Stimulated activated CD8-positive, alpha-beta memory T cell treated with anti-CD3 and anti-CD28 coated beads, Interleukin-7, amount 100 ng/mL, for 24 hours (primary cell): ENCODE data around the gene AKR7A3.
"Not testable (repeated sequence)": the region's sequence is repeated elsewhere in the genome, so short reads cannot be mapped to it uniquely, and the experiment has no call there.

Experiments used
- DNase-seq: peaks from one replicate; pipeline ENCODE4 v3.0.0-alpha.2; 2020; ENCODE audit warnings: low read depth

AKR7A3 gene

DNA sequence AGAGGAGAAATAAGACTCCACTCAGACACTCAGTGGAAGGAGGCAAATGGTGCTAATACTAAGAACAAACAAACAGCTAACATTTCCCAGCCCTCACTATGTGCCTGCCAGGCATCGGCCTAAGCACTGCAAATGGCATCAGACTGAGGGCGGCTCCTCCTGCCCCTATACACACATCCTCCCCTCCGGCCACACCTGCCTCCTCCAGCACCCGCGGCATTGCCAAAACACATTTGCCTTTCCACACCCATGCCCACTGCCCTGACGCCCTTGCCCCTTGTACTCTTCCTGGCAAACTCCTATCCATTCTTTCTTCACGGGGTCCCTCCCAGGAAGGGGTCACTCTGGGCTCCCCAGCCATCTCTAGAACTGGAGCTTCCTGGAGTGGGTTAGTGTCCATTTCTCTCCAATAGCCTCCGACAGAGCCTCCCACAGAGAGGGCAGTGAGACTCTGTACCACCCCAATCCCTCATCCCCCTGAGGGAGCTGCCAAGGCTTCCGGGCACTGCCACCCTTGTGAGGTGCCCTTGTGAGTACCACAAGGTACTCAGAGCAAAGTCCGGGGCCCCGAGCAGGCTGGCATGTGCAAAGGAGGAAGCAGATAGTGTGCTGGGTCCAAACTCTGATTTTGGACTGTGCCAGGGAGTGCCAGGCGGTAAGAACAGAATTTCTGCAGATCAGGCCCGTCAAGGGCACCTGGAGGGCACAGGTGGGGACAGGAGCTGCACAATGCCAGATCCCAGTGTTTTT is 959 bp downstream of the AKR7A3 start:
- no peak for DNase-seq

DNA sequence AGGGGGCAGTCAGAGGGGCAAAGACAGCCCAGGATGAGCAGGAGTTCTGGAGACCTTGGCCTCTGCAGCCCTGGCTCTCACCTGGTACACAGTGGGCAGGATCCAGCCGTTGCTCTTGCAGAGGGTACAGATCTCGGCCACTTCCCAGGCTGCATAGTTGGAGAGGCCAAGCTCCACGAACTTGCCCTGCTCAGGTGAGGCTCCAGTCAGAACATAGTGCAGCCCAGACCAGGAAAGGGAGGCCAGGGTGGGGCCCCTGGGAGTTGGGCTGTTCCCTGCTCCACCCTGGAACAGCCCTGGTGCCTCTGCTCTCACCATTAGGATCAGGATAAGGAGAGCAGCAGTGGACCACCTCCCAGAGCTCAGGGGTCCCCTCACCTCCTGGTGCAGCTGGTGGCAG is 2.8 kb downstream of the AKR7A3 start:
- DNase-seq: not testable (repeated sequence)

DNA sequence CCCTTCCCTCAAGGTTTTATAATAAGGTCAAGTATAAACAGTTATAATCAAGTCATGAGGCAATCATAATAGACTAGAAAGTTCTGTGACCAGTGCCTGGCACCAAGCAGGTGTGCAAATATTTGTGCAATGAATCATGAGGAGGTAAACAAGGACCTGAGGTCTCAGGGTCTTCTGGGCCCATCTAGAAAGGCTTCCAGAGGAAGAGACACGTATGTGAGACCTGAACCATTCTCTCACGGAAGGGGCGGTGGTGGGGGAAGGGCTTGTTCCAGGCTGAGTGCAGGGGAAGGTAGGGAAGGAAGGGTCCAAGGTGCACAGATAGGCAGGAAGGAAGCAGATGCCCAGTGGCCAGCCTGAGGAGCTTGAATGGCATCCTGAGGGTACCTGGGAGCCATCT is 3.2 kb downstream of the AKR7A3 start:
- not testable (repeated sequence) for DNase-seq

DNA sequence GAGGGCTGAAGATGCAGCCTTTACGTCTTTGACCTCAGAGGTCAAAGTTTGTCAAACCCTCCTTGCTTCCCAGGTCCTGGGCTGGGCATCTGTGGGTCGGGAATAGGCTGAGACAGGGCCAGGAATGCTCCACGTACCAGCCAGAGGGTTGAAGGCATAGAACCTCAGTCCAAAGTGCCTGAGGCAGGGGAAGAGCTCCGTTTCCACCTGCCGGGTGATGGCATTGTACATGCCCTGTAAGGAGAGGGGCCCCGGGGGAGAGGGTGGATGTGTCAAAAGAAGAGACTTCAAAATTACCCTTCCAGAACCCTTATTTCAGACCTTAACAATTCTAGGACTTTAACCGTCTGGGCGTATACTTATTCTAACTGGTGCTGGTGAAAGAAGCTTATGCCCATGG is 3.7 kb downstream of the AKR7A3 start:
- no peak for DNase-seq

DNA sequence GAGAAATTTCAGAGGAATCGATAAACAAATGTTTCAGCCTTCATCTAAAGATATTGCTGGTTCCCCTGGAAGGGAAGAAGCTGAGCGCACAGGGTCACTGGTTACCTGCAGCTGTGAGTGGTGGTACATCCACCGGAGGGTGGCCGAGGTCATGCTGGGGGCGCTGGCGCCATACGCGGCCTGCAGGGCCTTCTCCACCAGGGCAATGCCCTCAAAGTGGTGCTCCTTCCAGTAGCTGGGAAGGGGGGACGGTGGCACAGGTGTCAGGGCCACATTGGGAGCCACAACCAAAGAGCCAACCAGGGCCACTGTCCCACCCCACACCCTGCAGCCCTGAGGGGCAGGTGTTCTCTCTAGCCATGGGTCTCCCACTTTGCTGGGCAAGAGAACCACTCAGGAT is 4.7 kb downstream of the AKR7A3 start:
- no peak for DNase-seq

DNA sequence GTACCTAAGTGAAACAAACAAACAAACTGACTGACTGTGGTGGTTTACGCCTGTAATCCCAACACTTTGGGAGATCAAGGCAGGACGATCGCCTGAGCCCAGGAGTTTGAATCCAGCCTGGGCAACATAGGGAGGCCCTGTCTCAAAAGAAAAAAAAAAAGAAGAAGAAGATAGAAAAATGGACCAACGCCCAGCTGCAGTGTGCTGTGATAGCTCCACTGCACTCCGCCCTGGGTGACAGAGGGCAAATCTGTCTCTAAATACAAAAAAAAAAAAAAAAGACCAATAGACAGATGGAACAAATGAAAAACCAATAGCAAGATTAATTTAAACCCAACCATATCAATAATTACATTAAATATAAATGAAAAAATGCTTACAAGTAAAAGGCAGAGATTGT is 13.9 kb downstream of the AKR7A3 start:
- no peak for DNase-seq

DNA sequence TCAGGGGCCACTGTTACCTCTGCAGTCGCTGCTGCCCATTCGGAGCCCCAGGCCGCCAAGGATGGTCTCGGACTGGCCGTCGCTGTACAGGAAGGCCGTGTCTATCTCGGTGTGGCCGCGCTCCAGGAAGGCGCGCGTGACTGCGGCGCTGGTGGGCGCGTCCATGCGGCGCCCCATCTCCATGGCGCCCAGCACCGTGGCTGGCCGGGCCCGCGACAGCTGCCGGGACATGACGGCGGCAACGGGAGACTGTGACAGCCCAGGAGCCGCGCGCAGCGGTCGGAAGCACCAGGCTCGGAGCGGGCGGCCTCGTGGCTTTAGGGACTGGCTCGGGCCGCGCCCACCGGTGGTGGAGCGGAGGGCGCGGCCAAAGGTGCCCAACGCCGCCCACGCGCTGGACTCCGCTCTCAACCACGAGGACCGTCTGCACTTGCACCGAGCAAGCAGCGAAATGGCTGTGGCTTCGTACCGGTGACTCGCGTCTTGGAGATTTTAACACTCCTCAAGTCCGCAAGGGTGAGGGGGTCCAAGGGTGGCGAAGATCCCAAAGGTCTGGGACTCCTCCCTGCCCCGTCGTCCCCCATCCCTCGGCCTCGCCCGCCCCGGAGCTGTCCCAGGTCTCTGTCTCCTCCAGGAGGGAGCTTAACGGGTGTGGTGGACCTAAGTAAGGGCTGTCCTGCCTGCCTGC is 14.6 kb downstream of the AKR7A3 start:
- not testable (repeated sequence) for DNase-seq

DNA sequence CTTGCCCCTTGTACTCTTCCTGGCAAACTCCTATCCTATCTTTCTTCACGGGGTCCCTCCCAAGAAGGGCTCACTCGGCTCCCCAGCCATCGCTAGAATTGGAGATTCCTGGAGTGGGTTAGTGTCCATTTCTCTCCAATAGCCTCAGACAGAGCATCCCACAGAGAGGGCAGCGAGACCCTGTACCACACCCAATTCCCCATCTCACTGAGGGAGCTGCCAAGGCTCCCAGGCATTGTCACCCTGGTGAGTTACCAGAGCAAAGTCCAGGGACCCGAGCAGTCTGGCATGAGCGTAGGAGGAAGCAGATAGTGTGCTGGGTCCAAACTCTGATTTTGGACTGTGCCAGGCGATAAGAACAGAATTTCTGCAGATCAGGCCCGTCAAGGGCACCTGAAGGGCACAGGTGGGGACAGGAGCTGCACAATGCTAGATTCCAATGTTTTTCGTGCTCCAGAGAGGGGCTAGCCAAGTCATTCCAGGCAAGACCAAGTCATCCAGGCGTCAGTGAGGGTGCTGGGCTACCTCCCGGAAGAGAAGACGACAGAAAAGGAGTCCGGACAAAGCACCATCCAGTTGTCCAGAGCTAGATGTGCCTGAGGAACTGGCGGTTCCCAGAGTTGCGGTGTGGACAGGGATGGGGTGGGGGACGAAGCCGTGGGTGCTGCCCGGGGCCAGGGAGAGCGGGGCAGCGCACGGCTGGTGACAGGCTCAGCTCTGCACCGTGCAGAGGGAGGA is 15.3 kb downstream of the AKR7A3 start:
- DNase-seq: no peak

DNA sequence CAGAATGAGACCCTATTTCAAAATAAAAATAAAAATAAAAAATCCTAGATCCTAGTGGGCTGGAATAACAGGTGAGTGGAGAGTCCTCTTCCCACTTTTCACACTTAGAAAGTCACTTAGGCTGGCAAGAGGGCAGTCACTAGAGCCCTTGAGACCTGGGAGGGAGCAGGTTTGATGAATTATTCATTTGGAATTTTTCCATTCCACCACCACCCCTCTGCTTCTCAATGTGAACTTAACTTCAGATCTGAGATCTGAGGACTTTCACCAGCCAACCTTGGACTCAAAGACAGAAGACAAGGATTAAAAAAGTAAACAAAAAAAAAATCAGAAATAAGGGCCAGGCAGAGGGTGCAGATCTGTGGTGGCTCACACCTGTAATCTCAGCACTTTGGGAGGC is 16.5 kb downstream of the AKR7A3 start:
- DNase-seq: no peak

DNA sequence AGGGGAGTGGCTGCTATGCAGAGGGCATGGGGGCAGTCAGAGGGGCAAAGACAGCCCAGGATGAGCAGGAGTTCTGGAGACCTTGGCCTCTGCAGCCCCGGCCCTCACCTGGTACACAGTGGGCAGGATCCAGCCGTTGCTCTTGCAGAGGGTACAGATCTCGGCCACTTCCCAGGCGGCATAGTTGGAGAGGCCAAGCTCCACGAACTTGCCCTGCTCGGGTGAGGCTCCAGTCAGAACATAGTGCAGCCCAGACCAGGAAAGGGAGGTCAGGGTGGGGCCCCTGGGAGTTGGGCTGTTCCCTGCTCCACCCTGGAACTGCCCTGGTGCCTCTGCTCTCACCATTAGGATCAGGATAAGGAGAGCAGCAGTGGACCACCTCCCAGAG is 18.2 kb downstream of the AKR7A3 start:
- not testable (repeated sequence) for DNase-seq

DNA sequence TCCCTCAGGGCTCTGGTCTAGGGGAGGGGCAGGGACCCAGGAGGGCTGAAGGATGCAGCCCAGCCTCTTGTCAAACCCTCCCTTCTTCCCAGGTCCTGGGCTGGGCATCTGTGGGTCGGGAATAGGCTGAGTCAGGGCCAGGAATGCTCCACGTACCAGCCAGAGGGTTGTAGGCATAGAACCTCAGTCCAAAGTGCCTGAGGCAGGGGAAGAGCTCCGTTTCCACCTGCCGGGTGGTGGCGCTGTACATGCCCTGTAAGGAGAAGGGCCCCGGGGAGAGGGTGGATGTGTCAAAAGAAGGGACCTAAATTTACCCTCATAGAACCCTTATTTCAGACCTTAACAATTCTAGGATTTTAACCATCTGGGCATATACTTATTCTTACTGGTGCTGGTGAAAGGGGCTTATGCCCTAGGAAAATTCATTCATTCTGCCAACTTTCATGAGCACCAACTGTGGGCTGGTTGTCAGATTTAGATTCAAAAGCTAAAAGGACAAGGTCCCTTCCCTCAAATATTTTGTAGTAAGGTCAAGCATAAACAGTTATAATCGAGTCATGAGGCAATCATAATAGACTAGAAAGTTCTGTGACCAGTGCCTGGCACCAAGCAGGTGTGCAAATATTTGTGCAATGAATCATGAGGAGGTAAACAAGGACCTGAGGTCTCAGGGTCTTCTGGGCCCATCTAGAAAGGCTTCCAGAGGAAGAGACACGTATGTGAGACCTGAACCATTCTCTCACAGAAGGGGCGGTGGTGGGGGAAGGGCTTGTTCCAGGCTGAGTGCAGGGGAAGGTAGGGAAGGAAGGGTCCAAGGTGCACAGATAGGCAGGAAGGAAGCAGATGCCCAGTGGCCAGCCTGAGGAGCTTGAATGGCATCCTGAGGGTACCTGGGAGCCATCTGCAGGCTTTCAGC is 18.9 kb downstream of the AKR7A3 start:
- DNase-seq: not testable (repeated sequence)

DNA sequence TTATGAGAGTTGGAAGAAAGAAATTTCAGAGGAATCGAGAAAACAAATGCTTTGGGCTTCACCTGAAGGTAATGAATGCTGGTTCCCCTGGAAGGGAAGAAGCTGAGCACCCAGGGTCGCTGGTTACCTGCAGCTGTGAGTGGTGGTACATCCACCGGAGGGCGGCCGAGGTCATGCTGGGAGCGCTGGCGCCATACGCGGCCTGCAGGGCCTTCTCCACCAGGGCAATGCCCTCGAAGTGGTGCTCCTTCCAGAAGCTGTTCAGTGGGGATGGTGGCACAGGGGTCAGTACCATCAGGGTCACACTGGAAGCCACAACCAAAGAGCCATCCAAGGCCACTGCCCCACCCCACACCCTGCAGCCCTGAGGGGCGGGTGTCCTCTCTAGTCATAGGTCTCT is 20.1 kb downstream of the AKR7A3 start:
- DNase-seq: no peak

DNA sequence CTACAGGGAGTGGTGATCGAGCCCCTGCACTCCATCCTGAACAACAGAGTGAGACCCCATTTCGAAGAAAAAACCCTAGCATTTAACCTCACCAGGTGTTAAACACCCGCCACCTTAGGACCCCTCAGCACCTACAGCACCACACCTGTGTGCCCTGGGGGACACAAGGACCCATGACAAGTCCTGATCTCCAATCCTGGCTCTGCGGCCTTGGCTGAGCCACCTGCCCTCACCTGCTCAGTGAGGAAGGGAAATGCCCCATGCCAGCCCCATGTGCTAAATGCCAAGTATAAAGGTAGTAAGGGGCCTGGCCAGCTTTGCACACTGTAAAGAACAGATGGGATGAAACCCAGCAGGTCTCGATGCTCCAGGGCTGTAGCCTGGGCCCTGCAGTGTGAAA is 25.8 kb downstream of the AKR7A3 start:
- DNase-seq: no peak

DNA sequence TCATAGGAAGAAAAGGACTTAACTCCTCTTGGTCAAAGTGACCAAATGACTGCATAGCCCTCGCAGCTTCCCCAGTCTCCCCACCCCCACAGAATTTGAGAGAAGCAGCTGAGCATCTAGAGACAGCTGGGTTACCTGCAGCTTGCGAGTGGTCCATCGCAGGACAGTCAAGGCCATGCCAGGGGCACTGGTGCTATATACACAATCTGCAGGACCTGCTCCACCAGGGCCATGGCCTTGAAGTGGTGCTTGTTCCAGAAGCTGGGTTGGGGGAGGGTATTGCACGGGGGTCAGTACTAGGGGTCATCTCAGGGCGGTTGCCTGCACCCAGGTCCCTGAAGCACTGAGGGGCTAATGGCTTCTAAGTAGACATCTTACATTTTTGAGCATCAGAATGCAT is 26.5 kb downstream of the AKR7A3 start:
- no peak for DNase-seq

DNA sequence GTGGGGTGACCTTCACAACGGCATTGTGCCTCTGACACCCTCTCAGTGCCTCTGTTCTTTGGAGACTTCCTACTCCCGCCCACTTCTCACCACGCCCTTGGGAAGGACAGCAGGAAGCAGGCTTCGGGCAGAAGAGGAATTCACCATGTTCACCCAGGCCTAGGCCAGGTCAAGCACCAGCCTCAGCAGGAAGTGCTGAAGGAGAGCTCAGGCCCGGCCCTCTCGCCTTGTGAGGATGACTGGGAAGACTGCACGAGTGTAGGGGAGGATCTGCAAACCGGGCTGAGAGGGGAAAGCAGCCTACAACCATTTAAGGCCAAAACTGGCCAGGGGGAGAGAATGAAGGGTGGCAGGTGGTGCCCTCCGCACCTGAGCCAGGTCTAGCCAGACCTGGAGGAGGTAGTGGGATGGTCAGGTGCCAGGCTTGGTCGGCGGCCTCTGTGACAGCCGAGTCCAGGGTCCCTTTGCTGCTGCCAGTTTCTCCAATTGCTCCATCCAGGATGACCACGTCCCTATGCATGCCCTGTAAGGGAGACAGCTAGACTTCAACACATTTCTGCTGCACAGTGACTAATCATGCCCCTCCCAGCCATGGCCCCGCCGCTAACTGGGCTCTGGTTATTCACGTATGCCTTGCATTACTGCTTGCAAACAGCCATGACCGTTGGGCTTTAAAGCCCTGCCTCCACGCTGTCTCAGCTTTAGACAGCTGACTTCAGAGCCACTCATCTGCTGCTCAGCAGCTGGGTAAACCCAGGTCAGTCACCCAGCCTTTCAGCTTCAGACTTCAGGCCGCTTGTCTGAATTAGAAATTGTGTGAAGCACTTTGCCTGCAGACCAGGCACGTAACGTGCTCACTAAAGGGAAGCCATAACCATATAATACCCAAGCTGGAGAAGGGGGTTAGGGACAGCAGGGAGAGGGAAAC is 28.1 kb downstream of the AKR7A3 start:
- no peak for DNase-seq

DNA sequence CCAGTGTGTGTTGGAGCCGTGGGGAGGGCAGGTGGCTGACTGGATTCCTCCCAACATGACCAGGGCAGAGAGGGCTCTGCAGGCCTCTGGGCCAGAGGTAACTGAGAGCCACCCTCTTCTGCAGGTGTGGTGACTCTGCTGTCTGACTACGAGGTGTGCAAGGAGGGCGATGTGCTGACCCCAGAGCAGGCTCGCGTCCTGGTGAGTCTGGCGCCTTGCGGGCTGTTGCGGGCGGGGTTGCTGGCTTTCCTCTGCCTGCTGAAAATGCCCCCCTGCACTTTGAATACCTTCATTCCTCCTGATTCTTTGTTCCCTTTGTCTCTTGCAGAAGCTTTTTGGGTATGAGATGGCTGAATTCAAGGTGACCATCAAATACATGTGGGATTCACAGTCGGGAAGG is 30.2 kb downstream of the AKR7A3 start:
- no peak for DNase-seq

DNA sequence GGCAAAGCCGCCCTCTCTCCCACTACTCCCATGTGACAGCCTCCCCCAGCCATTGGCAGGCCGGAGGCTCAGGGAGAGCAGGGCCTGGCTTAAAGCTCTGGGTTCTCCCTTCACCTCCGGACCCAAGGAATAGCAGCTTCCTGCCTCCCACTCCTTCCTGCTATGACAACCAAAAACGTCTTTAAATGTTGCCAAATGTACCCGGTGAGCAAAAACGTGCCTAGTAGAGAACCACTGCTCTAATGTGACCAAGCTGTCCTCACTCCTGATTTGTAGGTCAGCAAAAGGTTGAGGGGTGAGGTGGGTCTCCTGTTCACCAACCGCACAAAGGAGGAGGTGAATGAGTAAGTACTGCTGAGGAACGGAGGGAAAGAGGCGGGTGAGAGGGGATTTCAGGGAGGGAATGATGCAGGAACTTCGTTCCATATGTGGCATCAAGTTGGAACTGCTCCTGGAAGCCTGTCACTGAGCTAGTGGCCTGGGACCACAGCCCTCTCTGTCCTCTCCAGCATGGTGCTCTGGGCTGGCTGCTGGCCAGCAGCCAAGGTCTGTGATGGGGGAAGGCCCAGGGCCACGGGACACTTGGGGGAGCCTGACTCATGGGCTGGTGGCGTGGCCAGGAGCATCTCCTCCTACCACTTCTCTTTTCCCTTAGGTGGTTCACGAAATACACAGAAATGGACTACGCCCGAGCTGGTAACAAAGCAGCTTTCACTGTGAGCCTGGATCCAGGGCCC is 31.2 kb downstream of the AKR7A3 start:
- no peak for DNase-seq

DNA sequence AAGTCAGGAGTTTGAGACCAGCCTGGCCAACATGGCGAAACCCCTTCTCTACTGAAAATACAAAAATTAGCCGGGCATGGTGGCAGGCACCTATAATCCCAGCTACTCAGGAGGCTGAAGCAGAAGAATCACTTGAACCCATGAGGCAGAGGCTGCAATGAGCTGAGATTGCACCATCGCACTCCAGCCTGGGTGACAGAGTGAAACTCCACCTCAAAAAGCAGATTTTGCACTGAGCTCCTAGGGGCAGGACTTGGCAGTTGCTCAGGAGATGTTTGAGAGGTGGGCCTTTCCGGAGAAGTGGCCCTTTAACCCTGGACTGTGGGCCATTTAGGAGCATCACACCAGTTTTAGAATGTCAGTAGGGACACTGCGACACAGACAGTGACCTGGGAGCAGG is 32.3 kb downstream of the AKR7A3 start:
- not testable (repeated sequence) for DNase-seq

DNA sequence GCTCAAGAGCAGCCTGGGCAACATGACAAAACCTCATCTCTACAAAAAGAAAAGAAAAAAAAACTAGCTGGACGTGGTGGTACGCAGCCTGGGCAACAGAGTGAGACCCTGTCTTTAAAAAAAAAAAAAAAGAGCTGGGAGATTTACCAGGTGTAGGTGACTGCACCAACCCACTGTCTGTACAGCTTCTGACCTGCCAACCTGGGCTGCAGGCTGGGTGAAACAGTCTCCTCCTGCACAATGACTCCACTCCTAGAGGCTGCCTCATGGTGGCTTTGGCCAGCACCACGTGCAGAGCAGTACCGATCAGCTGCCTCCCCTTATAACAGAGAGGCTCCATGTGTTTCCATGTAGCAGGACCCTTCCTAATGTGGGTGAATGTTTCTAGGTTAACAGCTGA is 33.3 kb downstream of the AKR7A3 start:
- DNase-seq: no peak

DNA sequence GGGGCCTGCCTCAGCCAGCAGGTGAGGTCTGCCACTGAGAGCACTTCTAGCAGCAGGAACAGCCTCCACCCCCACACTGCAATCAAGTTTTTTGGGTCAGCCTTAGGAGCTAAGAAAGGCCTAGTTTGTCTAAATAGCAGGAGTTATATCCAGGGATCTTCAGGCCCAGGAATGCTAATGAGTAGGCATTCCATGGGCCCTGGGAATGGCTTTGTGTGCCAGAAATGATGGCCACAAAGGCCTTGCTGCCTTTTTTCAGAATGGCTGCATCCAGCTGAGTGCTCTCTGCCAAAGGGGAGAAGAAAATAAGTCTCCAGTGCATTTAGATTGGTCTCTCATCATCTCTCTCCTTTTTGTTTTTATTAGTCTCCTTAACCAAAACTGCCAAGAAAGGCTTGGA is 34.2 kb downstream of the AKR7A3 start:
- DNase-seq: no peak
